Stimulated activated naive CD8-positive, alpha-beta T cell treated with anti-CD3 and anti-CD28 coated beads, Interleukin-15, Interleukin-2, amounts not matched to agents 100 ng/mL and 50 ng/mL, for 24 hours (primary cell): Measurements from ENCODE around the gene PRM3.

Source experiments
- H3K27ac Mint-ChIP-seq: one replicate; pipeline ENCODE4 v1.8.0; 2021; ENCODE audit warnings: mild to moderate bottlenecking, mixed read lengths
- H3K27me3 Mint-ChIP-seq: one replicate; pipeline ENCODE4 v1.8.0; 2021; ENCODE audit warnings: mixed read lengths
- H3K36me3 Mint-ChIP-seq: one replicate; pipeline ENCODE4 v1.8.0; 2021; ENCODE audit warnings: low read depth, mixed read lengths
- H3K4me1 Mint-ChIP-seq: one replicate; pipeline ENCODE4 v1.8.0; 2021; ENCODE audit warnings: low read depth, mixed read lengths
- H3K4me3 Mint-ChIP-seq: one replicate; pipeline ENCODE4 v1.8.0; 2021; ENCODE audit warnings: mild to moderate bottlenecking, mixed read lengths
- H3K9me3 Mint-ChIP-seq: one replicate; pipeline ENCODE4 v1.8.0; 2021; ENCODE audit warnings: mixed read lengths

Gene PRM3

GRCh38 chr16:11259655-11260595, 13.5 kb downstream of the PRM3 start:
- peaks cover 2% of the 10 kb centered on the region for H3K27me3 Mint-ChIP-seq
- H3K27ac Mint-ChIP-seq = peak overlapping the region; percentile 12

GRCh38 chr16:11258553-11259492, 14.6 kb downstream of the PRM3 start:
- peaks cover 47% of the 10 kb centered on the region for H3K4me1 Mint-ChIP-seq
- no peaks in the 10 kb centered on the region for H3K9me3 Mint-ChIP-seq

More at GRCh38 chr16:11259655-11260595, 13.5 kb downstream of the PRM3 start:
- no peaks in the 10 kb centered on the region for H3K36me3 Mint-ChIP-seq
- peaks cover 58% of the 10 kb centered on the region for H3K4me1 Mint-ChIP-seq
- H3K4me3 Mint-ChIP-seq = no peak overlapping the region
- no peaks in the 10 kb centered on the region for H3K9me3 Mint-ChIP-seq

GRCh38 chr16:11257131-11257938, 16.1 kb downstream of the PRM3 start:
- Mint-ChIP-seq H3K4me1 (peaks cover 45% of the 10 kb centered on the region), H3K36me3 (peaks cover 23% of the 10 kb centered on the region), H3K27ac (peak overlapping the region; percentile 96), H3K4me3 (peak overlapping the region; percentile 96), H3K27me3 (peaks cover 2% of the 10 kb centered on the region), H3K9me3 (no peaks in the 10 kb centered on the region)

More at GRCh38 chr16:11258553-11259492, 14.6 kb downstream of the PRM3 start:
- Mint-ChIP-seq H3K27me3 (peaks cover 2% of the 10 kb centered on the region), H3K4me3 (no peak overlapping the region), H3K27ac (peak overlapping the region; percentile 12), H3K36me3 (peaks cover 8% of the 10 kb centered on the region)

- Mint-ChIP-seq H3K36me3 (peaks cover 29% of the 10 kb centered on the region), H3K4me1 (peaks cover 51% of the 10 kb centered on the region), H3K4me3 (peak overlapping the region; percentile 96), H3K27ac (peak overlapping the region; percentile 98), H3K27me3 (peaks cover 2% of the 10 kb centered on the region), H3K9me3 (no peaks in the 10 kb centered on the region)
Observed at GRCh38 chr16:11256661-11257130, 16.7 kb downstream of the PRM3 start.

GRCh38 chr16:11255737-11256660, 17.4 kb downstream of the PRM3 start, which contains the start of gene SOCS1:
Gene SOCS1 (minus strand): TSS chr16:11256204. CDS start chr16:11255478, 726 bp downstream.
- H3K4me3 Mint-ChIP-seq = peak within 1 kb of the TSS; percentile 96
- peaks cover 2% of the 10 kb centered on the region for H3K27me3 Mint-ChIP-seq
- H3K27ac Mint-ChIP-seq = peak within 1 kb of the TSS; percentile 98
- H3K4me1 Mint-ChIP-seq = peaks cover 55% of the 10 kb centered on the region
- H3K9me3 Mint-ChIP-seq = no peaks in the 10 kb centered on the region
- peaks cover 30% of the 10 kb centered on the region for H3K36me3 Mint-ChIP-seq

GRCh38 chr16:11254913-11255736, 18.3 kb downstream of the PRM3 start:
- peaks cover 62% of the 10 kb centered on the region for H3K4me1 Mint-ChIP-seq
- peak overlapping the region; percentile 86 for H3K27ac Mint-ChIP-seq
- no peaks in the 10 kb centered on the region for H3K9me3 Mint-ChIP-seq
- H3K36me3 Mint-ChIP-seq = peaks cover 36% of the 10 kb centered on the region
- H3K4me3 Mint-ChIP-seq = peak overlapping the region; percentile 95
- peaks cover 2% of the 10 kb centered on the region for H3K27me3 Mint-ChIP-seq

- H3K27me3 Mint-ChIP-seq = no peaks in the 10 kb centered on the region
- H3K4me1 Mint-ChIP-seq = peaks cover 56% of the 10 kb centered on the region
- peaks cover 36% of the 10 kb centered on the region for H3K36me3 Mint-ChIP-seq
- peak overlapping the region; percentile 99 for H3K27ac Mint-ChIP-seq
- H3K9me3 Mint-ChIP-seq = no peaks in the 10 kb centered on the region
- peak overlapping the region; percentile 95 for H3K4me3 Mint-ChIP-seq
Observed at GRCh38 chr16:11253995-11254912, 19.2 kb downstream of the PRM3 start.

GRCh38 chr16:11253009-11253994, 20.1 kb downstream of the PRM3 start:
- Mint-ChIP-seq H3K9me3 (no peaks in the 10 kb centered on the region), H3K4me3 (peak overlapping the region; percentile 95), H3K36me3 (peaks cover 36% of the 10 kb centered on the region)

GRCh38 chr16:11252482-11252931, 20.9 kb downstream of the PRM3 start:
- H3K4me3 Mint-ChIP-seq = peak overlapping the region; percentile 95
- H3K9me3 Mint-ChIP-seq = no peaks in the 10 kb centered on the region
- peaks cover 55% of the 10 kb centered on the region for H3K4me1 Mint-ChIP-seq
- H3K27me3 Mint-ChIP-seq = no peaks in the 10 kb centered on the region
- H3K27ac Mint-ChIP-seq = peak overlapping the region; percentile 99
- peaks cover 40% of the 10 kb centered on the region for H3K36me3 Mint-ChIP-seq

More at GRCh38 chr16:11253009-11253994, 20.1 kb downstream of the PRM3 start:
- H3K27ac Mint-ChIP-seq = peak overlapping the region; percentile 99
- no peaks in the 10 kb centered on the region for H3K27me3 Mint-ChIP-seq
- peaks cover 55% of the 10 kb centered on the region for H3K4me1 Mint-ChIP-seq

- Mint-ChIP-seq H3K27ac (peak overlapping the region; percentile 99), H3K4me3 (peak overlapping the region; percentile 95), H3K4me1 (peaks cover 55% of the 10 kb centered on the region), H3K36me3 (peaks cover 41% of the 10 kb centered on the region), H3K9me3 (no peaks in the 10 kb centered on the region), H3K27me3 (no peaks in the 10 kb centered on the region)
Observed at GRCh38 chr16:11251525-11252481, 21.6 kb downstream of the PRM3 start.
